RWPE1 (cell line): ENCODE measurements around the gene TCEA2.

Experiments
- CTCF ChIA-PET: fragments of 350-600 bp; sonication (Branson Sonifier 250); formaldehyde crosslinking; extraction: SDS; loops from one replicate; lab custom pipeline; 2021; lab: Yijun Ruan, JAX
- POLR2A ChIA-PET: fragments of 400-600 bp; formaldehyde crosslinking; extraction: SDS; loops from one replicate; lab custom pipeline; 2020; ENCODE audit warnings: antibody characterized with exemption; ENCODE audit not compliant: low non-redundant PET; lab: Yijun Ruan, JAX
- DNase-seq: peaks from one replicate; pipeline ENCODE4 v3.0.0; 2012; ENCODE audit warnings: low spot score
- H3K27ac ChIP-seq: fragments of 450-650 bp; 2 replicates; pipeline ENCODE4 v1.5.1; 2017
- CTCF ChIP-seq: fragments of 450-650 bp; conservative IDR thresholded peaks from 2 replicates; pipeline ENCODE4 v1.5.1; 2017; ENCODE audit warnings: low read depth, mild to moderate bottlenecking

TCEA2 gene

GRCh38 chr20:64058536-64058935, 4.5 kb upstream of the TCEA2 start:
- DNase-seq: no peak
- TF ChIP-seq CTCF: no peak
- POLR2A ChIA-PET: no interaction called here
- H3K27ac ChIP-seq: no peak overlapping the region
- CTCF ChIA-PET: interaction anchor here (0.6 to 6.5 kb wide), 8 partner anchors 20 to 872 kb away, joined by 3 to 98 read pairs (median 5); partner anchors contain the start of genes C20orf204, OPRL1 and RGS19

GRCh38 chr20:64062276-64062595, 762 bp upstream of the TCEA2 start:
- no peak for TF ChIP-seq CTCF
- ChIA-PET CTCF (interaction anchor here (1.0 to 6.5 kb wide), 3 partner anchors 12 to 24 kb away, joined by 4 to 98 read pairs (median 6); partner anchors contain the start of gene C20orf204), POLR2A (interaction anchor here (0.8 to 1.0 kb wide), 2 partner anchors 25 to 199 kb away, joined by 3 to 4 read pairs; no protein-coding TSS in a partner anchor)
- peak overlapping the region; percentile 83 for H3K27ac ChIP-seq
- no peak for DNase-seq

- peak overlapping the region; percentile 83 for H3K27ac ChIP-seq
- ChIA-PET CTCF (interaction anchor here (1.0 to 6.5 kb wide), 6 partner anchors 13 to 25 kb away, joined by 4 to 98 read pairs (median 5); partner anchors contain the start of genes C20orf204 and RGS19), POLR2A (interaction anchor here (0.6 to 1.0 kb wide), 5 partner anchors 11 to 29 kb away, joined by 3 to 8 read pairs (median 5); no protein-coding TSS in a partner anchor)
- no peak for DNase-seq
- no peak for TF ChIP-seq CTCF
Measured at GRCh38 chr20:64063389-64064144, 569 bp downstream of the TCEA2 start.

- DNase-seq: peak; percentile 83
- POLR2A ChIA-PET: interaction anchor here (0.6 kb wide), 1 partner anchor 414 kb away, joined by 7 read pairs; no protein-coding TSS in a partner anchor
- TF ChIP-seq CTCF: no peak
- CTCF ChIA-PET: interaction anchor here (0.8 to 1.9 kb wide), 4 partner anchors 15 to 77 kb away, joined by 3 to 11 read pairs (median 4); partner anchors contain the start of gene RGS19
- peak overlapping the region; percentile 83 for H3K27ac ChIP-seq
Measured at GRCh38 chr20:64064145-64064698, 1.2 kb downstream of the TCEA2 start.

- TF ChIP-seq CTCF: no peak
- CTCF ChIA-PET: interaction anchor here (0.8 to 1.9 kb wide), 7 partner anchors 8 to 85 kb away, joined by 3 to 11 read pairs (median 4); partner anchors contain the start of gene LKAAEAR1
- POLR2A ChIA-PET: interaction anchor here (0.6 to 0.8 kb wide), 3 partner anchors 11 to 161 kb away, joined by 3 read pairs; no protein-coding TSS in a partner anchor
- no peak for DNase-seq
- peak overlapping the region; percentile 83 for H3K27ac ChIP-seq
Measured at GRCh38 chr20:64065062-64065973, 2.3 kb downstream of the TCEA2 start.
